ENCODE data around the gene COX7A1.
"Not testable (repeated sequence)": the region's sequence is repeated elsewhere in the genome, so short reads cannot be mapped to it uniquely, and the experiment has no call there.

Gene COX7A1

DNA sequence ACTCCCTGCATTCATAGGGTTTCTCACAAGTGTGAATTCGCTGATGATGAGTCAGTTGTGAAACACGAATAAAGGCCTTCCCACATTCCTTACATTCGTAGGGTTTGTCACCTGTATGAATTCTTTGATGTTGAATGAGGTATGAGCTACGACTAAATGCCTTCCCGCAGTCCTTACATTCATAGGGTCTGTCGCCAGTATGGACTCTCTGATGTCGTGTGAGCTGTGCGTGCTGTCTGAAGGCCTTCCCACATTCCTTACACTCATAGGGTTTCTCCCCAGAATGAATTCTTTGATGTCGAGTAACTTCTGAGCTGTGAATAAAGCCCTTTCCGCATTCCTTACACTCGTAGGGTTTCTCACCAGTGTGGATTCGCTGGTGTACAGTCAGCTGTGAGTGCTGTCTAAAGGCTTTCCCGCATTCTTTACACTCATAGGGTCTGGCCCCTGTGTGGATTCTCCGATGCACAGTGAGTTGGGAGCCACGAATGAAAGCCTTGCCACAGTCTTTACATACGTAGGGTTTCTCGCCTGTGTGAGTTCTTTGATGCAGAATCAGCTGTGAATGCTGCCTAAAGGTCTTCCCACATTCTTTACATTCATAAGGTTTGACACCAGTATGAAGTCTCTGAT lies 30.5 kb upstream of the COX7A1 start:
- no peak for TF ChIP-seq CTCF (IDR thresholded peaks at IDR 0.05)
- H3K36me3 ChIP-seq, result peaks cover 12% of the 10 kb centered on the region
- no peak overlapping the region for H3K4me3 ChIP-seq (ENCODE audit: low read depth in 1 of 2, low read length in 1 of 2)
- H3K27me3 ChIP-seq, result no peaks in the 10 kb centered on the region
- no peak overlapping the region for H3K27ac ChIP-seq
- no peaks in the 10 kb centered on the region for H3K4me1 ChIP-seq (ENCODE audit: control insufficient read depth in 1 of 2, insufficient read depth in 1 of 2, low read depth in 1 of 2, low read length in 1 of 2)
- H3K9me3 ChIP-seq, result no peaks in the 10 kb centered on the region

GRCh38 chr19:36179077-36179476 lies 26.8 kb upstream of the COX7A1 start:
- H3K4me3 ChIP-seq (ENCODE audit: low read depth in 1 of 2, low read length in 1 of 2); H3K9me3 ChIP-seq; H3K4me1 ChIP-seq (ENCODE audit: control insufficient read depth in 1 of 2, insufficient read depth in 1 of 2, low read depth in 1 of 2, low read length in 1 of 2); H3K27ac ChIP-seq; H3K27me3 ChIP-seq: not testable (repeated sequence)
- H3K36me3 ChIP-seq, result peaks cover 12% of the 10 kb centered on the region

DNA sequence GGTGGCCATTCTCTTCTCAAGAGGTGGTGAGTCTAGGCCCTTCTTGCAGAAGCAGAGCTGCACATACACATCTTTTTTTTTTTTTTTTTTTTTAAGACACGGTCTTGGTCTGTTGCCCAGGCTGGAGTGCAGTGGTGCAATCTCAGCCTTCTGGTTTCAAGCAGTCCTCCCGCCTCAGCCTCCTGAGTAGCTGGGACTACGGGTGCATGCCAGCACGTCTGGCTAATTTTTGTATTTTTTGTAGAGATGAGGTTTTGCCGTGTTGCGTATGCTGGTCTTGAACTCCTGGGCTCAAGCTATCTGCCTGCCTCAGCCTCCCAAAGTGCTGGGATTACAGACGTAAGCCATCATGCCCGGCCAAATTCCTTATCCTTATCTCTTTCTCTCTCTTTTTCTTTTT lies 21.6 kb upstream of the COX7A1 start:
- H3K27ac ChIP-seq; H3K9me3 ChIP-seq; H3K4me1 ChIP-seq (ENCODE audit: control insufficient read depth in 1 of 2, insufficient read depth in 1 of 2, low read depth in 1 of 2, low read length in 1 of 2); H3K27me3 ChIP-seq; H3K36me3 ChIP-seq; H3K4me3 ChIP-seq (ENCODE audit: low read depth in 1 of 2, low read length in 1 of 2): not testable (repeated sequence)

DNA sequence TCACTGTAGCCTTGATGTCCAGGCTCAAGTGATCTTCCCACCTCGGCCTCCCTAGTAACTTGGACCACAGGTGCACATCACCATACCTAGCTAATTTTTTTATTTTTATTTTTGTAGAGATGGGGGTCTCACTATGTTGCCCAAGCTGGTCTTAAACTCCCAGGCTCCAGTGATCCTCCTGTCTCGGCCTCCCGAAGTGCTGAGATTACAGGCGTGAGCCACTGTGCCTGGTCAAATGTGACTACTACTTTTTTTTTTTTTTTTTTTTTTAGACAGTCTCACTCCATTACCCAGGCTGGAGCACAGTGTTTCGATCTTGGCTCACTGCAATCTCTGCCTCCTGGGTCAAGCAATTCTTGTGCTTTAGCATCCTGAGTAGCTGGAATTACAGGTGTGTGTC lies 20.6 kb upstream of the COX7A1 start:
- Histone ChIP-seq H3K4me1 (ENCODE audit: control insufficient read depth in 1 of 2, insufficient read depth in 1 of 2, low read depth in 1 of 2, low read length in 1 of 2) (peaks cover 4 to 5% of the 10 kb centered on the region in 2 experiments), H3K4me3 (ENCODE audit: low read depth in 1 of 2, low read length in 1 of 2) (no peak overlapping the region), H3K27ac (no peak overlapping the region), H3K9me3 (no peaks in the 10 kb centered on the region), H3K27me3 (no peaks in the 10 kb centered on the region), H3K36me3 (no peaks in the 10 kb centered on the region)
- TF ChIP-seq CTCF (IDR thresholded peaks at IDR 0.05), result no peak

GRCh38 chr19:36169084-36169760 lies 17.0 kb upstream of the COX7A1 start:
- Histone ChIP-seq H3K27ac (no peak overlapping the region), H3K27me3 (no peaks in the 10 kb centered on the region), H3K4me1 (ENCODE audit: control insufficient read depth in 1 of 2, insufficient read depth in 1 of 2, low read depth in 1 of 2, low read length in 1 of 2) (peaks cover 4 to 5% of the 10 kb centered on the region in 2 experiments), H3K9me3 (no peaks in the 10 kb centered on the region), H3K4me3 (ENCODE audit: low read depth in 1 of 2, low read length in 1 of 2) (no peak overlapping the region), H3K36me3 (no peaks in the 10 kb centered on the region)
- TF ChIP-seq CTCF (IDR thresholded peaks at IDR 0.05), result no peak

GRCh38 chr19:36163813-36164212 lies 11.6 kb upstream of the COX7A1 start:
- Histone ChIP-seq H3K27me3 (no peaks in the 10 kb centered on the region), H3K9me3 (no peaks in the 10 kb centered on the region), H3K36me3 (peaks cover 6% of the 10 kb centered on the region), H3K4me3 (ENCODE audit: low read depth in 1 of 2, low read length in 1 of 2) (no peak overlapping the region), H3K4me1 (ENCODE audit: control insufficient read depth in 1 of 2, insufficient read depth in 1 of 2, low read depth in 1 of 2, low read length in 1 of 2) (no peaks in the 10 kb centered on the region), H3K27ac (no peak overlapping the region)
- TF ChIP-seq CTCF (IDR thresholded peaks at IDR 0.05), result no peak
